ENCODE data around the gene MAP3K21.

MAP3K21 gene

DNA sequence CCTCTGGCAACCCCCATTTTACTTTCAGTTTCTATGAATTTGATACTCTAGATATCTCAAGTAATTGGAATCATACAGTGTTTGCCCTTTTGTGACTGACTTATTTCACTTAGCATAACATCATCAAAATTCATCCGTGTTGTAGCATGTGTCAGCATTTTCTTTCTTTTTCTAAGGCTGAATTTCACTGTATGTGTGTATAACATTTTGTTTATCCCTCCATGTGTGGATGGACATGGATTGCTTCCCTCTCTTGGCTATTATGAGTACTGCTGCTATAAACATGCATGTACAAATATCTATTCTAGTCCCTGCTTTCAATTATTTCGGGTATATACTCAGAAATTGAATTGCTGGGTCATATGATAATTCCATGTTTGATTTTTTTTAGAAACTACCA, 97.3 kb downstream of the MAP3K21 start:
- Histone ChIP-seq H3K79me2 (ENCODE audit: control insufficient read depth, low read length) (no peaks in the 10 kb centered on the region), H3K36me3 (ENCODE audit: control insufficient read depth, low read length) (no peaks in the 10 kb centered on the region), H3K4me3 (ENCODE audit: low read length) (no peak overlapping the region), H3K9me3 (ENCODE audit: control insufficient read depth, insufficient read depth, low read length) (no peaks in the 10 kb centered on the region), H3K4me2 (ENCODE audit: low read length) (no peak overlapping the region), H4K20me1 (ENCODE audit: control insufficient read depth, insufficient read depth, low read depth, low read length) (no peaks in the 10 kb centered on the region), H3K27ac (ENCODE audit: low read depth, low read length) (no peak overlapping the region), H3K4me1 (ENCODE audit: control insufficient read depth, low read length) (no peaks in the 10 kb centered on the region), H3K27me3 (ENCODE audit: control insufficient read depth, low read length) (no peaks in the 10 kb centered on the region), H3K9me2 (replicated peaks; ENCODE audit: control insufficient read depth, low read length) (no peaks in the 10 kb centered on the region), H3F3A (ENCODE audit: control insufficient read depth, insufficient read depth) (no peaks in the 10 kb centered on the region)
- TF ChIP-seq EZH2phosphoT487 (IDR thresholded peaks at IDR 0.05; ENCODE audit: borderline replicate concordance, low read length), result no peak
- no peak for TF ChIP-seq CTCF (IDR thresholded peaks at IDR 0.05; ENCODE audit: low read depth, low read length, poor library complexity, severe bottlenecking)

- Histone ChIP-seq H3F3A (ENCODE audit: control insufficient read depth, insufficient read depth) (no peaks in the 10 kb centered on the region), H3K36me3 (ENCODE audit: control insufficient read depth, low read length) (no peaks in the 10 kb centered on the region), H3K4me3 (ENCODE audit: low read length) (no peak overlapping the region), H3K4me1 (ENCODE audit: control insufficient read depth, low read length) (no peaks in the 10 kb centered on the region), H3K4me2 (ENCODE audit: low read length) (no peak overlapping the region), H3K9me3 (ENCODE audit: control insufficient read depth, insufficient read depth, low read length) (no peaks in the 10 kb centered on the region), H3K27ac (ENCODE audit: low read depth, low read length) (no peak overlapping the region), H3K79me2 (ENCODE audit: control insufficient read depth, low read length) (no peaks in the 10 kb centered on the region), H3K27me3 (ENCODE audit: control insufficient read depth, low read length) (no peaks in the 10 kb centered on the region), H3K9me2 (replicated peaks; ENCODE audit: control insufficient read depth, low read length) (no peaks in the 10 kb centered on the region), H4K20me1 (ENCODE audit: control insufficient read depth, insufficient read depth, low read depth, low read length) (no peaks in the 10 kb centered on the region)
- no peak for TF ChIP-seq CTCF (IDR thresholded peaks at IDR 0.05; ENCODE audit: low read depth, low read length, poor library complexity, severe bottlenecking)
- no peak for TF ChIP-seq EZH2phosphoT487 (IDR thresholded peaks at IDR 0.05; ENCODE audit: borderline replicate concordance, low read length)
Measured at GRCh38 chr1:233427907-233428306, 100.4 kb downstream of the MAP3K21 start.

- Histone ChIP-seq H3F3A (ENCODE audit: control insufficient read depth, insufficient read depth) (no peaks in the 10 kb centered on the region), H3K4me2 (ENCODE audit: low read length) (no peak overlapping the region), H3K27ac (ENCODE audit: low read depth, low read length) (no peak overlapping the region), H3K9me3 (ENCODE audit: control insufficient read depth, insufficient read depth, low read length) (no peaks in the 10 kb centered on the region), H3K36me3 (ENCODE audit: control insufficient read depth, low read length) (no peaks in the 10 kb centered on the region), H3K4me3 (ENCODE audit: low read length) (no peak overlapping the region), H3K79me2 (ENCODE audit: control insufficient read depth, low read length) (no peaks in the 10 kb centered on the region), H4K20me1 (ENCODE audit: control insufficient read depth, insufficient read depth, low read depth, low read length) (no peaks in the 10 kb centered on the region), H3K9me2 (replicated peaks; ENCODE audit: control insufficient read depth, low read length) (no peaks in the 10 kb centered on the region), H3K27me3 (ENCODE audit: control insufficient read depth, low read length) (no peaks in the 10 kb centered on the region), H3K4me1 (ENCODE audit: control insufficient read depth, low read length) (no peaks in the 10 kb centered on the region)
- TF ChIP-seq CTCF (IDR thresholded peaks at IDR 0.05; ENCODE audit: low read depth, low read length, poor library complexity, severe bottlenecking), result no peak
- TF ChIP-seq EZH2phosphoT487 (IDR thresholded peaks at IDR 0.05; ENCODE audit: borderline replicate concordance, low read length), result no peak
Measured at GRCh38 chr1:233431753-233432403, 104.4 kb downstream of the MAP3K21 start.

Measured in DOHH2 (cell line).